NCI-H2227 (cell line): ENCODE measurements around the gene TMEM272.
A peak's percentile ranks its signal among the peaks of the same experiment; 100 is the strongest.
"Not testable (repeated sequence)": the region's sequence is repeated elsewhere in the genome, so short reads cannot be mapped to it uniquely, and the experiment has no call there.

ENCODE experiments used
- DNase-seq: peaks from one replicate; lab custom pipeline; 2025; ENCODE audit not compliant: unreplicated experiment; lab: John Stamatoyannopoulos, UW

TMEM272 gene

DNA sequence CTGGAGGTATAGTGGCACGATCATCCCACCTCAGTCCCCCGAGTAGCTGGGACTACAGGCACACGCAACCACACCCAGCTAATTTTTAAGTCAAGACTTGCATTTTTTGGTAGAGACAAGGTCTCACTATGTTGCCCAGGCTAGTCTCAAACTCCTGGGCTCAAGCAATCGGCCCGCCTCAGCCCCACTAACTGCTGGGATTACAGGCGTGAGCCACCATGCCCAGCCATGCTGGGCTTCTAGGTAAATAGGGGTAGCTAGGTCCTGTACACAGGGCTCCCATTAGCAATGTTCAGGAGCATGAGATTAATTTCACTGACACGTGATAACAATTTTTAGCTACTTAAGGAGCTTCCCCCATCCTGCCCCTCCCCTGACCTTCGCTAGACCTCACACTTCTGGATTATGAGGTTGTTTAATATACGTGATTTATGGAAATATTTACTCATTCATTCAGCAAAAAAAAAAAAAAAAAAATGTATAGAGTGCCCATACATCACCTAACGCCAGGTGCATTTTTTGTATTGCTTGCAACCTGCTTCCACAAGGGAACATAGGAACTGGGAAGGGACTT lies 19.2 kb downstream of the TMEM272 start:
- no peak for DNase-seq

DNA sequence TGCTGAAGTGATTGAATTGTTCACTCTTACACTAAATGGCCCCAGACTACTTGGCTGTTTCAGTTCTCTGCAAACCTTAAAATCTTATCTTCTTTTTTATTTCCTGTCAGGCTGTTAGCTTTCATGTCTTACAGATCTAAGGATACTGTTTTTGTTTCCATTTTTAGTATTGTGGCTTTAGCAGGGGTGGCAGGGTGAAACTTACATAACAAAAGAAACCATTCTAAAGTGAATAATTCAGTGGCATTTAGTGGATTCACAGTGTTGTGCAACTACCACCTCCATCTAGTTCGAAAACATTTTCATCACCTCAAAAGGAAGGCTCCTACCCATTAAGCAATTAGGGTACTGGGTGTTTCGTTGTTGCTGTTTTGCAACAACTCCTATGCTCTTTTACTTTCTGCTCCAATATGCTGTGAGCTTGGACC lies 19.8 kb downstream of the TMEM272 start:
- DNase-seq = no peak

- not testable (repeated sequence) for DNase-seq
Observed at GRCh38 chr13:51824712-51825111, 20.3 kb downstream of the TMEM272 start.

GRCh38 chr13:51823863-51824262 lies 21.1 kb downstream of the TMEM272 start:
- DNase-seq = no peak

- no peak for DNase-seq
Observed at GRCh38 chr13:51823359-51823758, 21.6 kb downstream of the TMEM272 start.

- DNase-seq = no peak
Observed at GRCh38 chr13:51822106-51822815, 22.7 kb downstream of the TMEM272 start.

- DNase-seq = no peak
Observed at GRCh38 chr13:51821606-51822005, 23.4 kb downstream of the TMEM272 start.

DNA sequence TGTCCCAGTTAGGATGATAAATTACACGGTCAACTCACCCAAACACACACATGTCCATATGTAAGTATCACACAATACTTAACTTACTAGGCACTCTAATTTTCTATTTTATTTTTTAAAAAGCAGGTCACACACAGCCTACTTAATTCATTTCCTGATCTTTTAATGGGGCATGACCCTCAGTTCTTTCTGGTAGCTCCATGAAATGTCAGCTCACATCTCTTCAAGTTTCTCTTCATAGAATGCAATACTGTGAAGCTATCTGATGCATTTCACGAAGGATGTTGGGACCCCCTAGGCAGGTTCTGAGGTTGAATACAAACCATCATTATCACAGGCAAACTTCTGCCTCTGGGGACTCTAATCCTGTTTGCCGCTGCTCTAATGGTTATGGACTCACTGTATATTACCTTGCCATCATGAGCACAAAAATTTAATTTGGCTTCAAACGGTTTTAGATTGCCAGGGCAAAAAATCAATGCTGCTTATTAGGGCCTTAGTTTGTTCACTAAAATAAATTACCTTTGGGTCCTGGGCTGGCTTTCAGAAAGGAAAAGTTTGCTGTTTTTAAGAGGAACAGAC lies 24.9 kb downstream of the TMEM272 start:
- no peak for DNase-seq

GRCh38 chr13:51819544-51819943 lies 25.4 kb downstream of the TMEM272 start:
- DNase-seq = no peak

GRCh38 chr13:51818781-51819511 lies 26.0 kb downstream of the TMEM272 start:
- DNase-seq = no peak

DNA sequence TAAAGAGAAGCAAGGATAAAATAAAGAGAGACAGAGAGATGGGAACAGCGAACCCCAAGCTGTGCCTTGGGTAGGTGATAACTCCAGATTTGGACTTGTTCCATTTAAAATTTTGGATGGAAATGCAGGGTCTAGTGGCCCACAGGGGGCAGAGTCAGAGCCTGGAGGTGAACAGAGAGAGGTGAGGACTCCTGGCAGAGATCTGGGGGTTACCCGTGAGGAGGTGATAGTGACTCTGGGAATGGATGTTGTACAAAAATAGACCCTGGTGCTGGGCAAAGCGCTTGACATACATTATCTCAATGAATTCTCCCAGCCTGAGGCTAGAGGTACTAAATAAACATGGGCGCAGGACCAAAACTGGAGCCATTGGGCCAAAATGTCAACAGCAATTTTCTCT lies 26.7 kb downstream of the TMEM272 start:
- DNase-seq = no peak

DNA sequence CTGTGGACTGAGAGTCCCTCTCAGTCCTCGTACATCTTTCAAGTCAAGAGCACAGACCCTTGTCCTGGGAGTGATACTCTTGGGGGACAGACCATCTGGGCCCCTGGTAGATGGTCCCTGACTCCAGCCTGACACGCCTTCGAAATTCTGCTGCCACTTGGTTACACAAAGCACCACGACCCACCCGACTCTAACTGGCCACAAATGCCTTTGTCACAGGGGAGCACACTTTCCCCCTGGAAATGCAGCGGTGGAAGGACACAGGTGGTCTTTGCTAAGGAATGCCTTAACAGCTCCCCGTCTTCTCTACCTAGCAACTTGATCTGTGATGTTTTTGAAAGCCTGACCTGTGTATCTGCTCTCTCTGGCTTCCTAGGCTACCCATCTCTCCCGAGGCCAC lies 27.3 kb downstream of the TMEM272 start:
- no peak for DNase-seq

DNA sequence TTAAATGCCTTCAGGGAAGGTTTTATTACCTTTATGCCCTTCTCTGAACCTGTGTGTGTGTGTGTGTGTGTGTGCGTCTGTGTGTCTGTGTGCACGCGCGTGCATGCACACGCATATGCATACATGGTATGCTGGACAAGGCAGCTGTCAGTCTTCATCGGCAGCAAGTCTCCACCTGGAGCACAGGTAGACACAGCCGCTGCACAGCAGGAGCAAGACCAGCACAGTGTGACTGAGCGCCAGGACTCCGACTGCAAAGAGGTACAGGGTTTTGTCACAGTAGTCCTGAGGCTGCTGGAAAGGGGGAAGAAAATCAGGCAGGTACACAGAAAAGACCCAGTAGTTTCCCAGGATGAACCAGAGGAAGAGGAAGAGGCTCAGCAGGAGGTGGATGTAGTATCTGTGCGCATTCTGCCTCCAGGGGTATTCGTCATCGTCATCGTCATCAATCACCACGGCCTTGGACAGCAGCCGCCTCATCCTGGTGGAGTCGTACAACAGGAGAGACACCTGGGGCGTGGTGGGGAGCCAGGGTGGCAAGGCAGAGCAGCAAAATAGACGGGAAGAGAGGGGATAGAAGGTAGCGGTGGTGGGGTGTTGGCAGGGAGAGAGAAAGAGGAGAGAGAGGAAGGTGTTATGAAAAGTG lies 28.2 kb downstream of the TMEM272 start:
- no peak for DNase-seq

GRCh38 chr13:51815848-51816247 lies 29.1 kb downstream of the TMEM272 start:
- peak; percentile 30 for DNase-seq

GRCh38 chr13:51814825-51815650 lies 29.9 kb downstream of the TMEM272 start:
- peak; percentile 62 for DNase-seq

- DNase-seq = no peak
Observed at GRCh38 chr13:51814071-51814470, 30.9 kb downstream of the TMEM272 start.

DNA sequence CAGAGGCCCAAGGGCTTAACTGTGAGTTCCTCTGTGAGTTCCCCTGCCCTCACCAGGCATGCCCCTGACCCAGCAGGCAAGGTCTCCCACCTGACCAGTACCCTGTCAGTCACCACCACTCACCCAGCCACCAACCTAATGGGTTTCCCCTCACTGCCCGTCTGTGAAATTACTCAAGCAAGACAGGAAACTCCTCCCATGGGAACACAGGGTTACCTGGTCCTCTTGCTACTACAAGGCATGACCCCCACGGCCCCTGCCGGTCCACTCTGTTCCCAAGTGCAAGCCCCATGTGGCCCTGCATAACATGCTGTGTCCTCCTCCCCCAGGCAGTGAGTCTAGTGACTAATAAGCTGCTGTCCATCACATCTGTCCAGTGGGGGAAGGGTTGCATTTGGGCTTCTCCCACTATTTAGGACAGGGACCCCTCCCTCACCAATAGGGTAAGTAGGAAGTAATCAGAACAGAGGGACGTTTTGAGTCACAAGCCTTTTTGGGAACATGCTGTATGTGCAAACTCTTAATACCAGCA lies 33.0 kb downstream of the TMEM272 start:
- DNase-seq = no peak

DNA sequence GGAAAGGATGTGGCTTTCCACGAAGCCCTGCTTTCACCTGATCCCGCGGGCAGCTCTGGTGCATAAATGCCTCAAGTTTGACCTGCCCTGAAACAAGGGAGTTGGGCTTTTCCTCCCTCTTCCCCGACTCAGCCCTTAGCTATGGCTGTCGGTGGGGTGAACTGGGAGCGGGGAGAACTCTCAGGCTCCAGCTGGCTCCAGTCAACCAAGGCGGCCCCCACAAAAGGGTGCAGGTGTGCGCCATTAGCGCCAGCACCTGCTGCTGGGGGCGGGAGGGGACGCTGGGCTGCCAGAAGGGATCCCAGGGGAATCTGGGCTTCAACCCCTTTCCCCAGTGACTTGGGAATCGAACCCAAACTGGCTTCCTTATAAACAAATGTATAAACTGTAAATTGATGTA lies 33.9 kb downstream of the TMEM272 start:
- no peak for DNase-seq

- no peak for DNase-seq
Observed at GRCh38 chr13:51808811-51809210, 36.2 kb downstream of the TMEM272 start.

- DNase-seq = no peak
Observed at GRCh38 chr13:51807041-51807440, 37.9 kb downstream of the TMEM272 start.
